DND-41 (cell line): ENCODE measurements around the gene SMC1B.

ENCODE experiments used
- CTCF ChIP-seq: IDR thresholded peaks from 2 replicates; pipeline ENCODE4 v1.5.1; 2012; ENCODE audit warnings: borderline replicate concordance, low read length, moderate library complexity, mild to moderate bottlenecking; ENCODE audit not compliant: poor library complexity, severe bottlenecking; ENCODE audit errors: extremely low read depth
- EZH2 ChIP-seq: IDR thresholded peaks from 3 replicates; pipeline ENCODE4 v1.6.1; 2012; ENCODE audit warnings: borderline replicate concordance, low read depth, mild to moderate bottlenecking, moderate library complexity, low read length, inconsistent platforms; ENCODE audit not compliant: severe bottlenecking

- no peak for TF ChIP-seq CTCF
- no peak for TF ChIP-seq EZH2
Observed at GRCh38 chr22:45376009-45376408, 37.4 kb downstream of the SMC1B start.
